ENCODE measurements around the gene UROS. TPM values are rescaled to one million over a fixed set of nuclear protein-coding genes. Genes with fewer than 3 reads are reported as not detected.

UROS gene
- total and polyA plus RNA-seq, 10 of the 15 experiments (the other 5 are each of a cell fraction or from before 2014, with no cell fraction given), result 4.3 to 112 (median 64.5) TPM

DNA sequence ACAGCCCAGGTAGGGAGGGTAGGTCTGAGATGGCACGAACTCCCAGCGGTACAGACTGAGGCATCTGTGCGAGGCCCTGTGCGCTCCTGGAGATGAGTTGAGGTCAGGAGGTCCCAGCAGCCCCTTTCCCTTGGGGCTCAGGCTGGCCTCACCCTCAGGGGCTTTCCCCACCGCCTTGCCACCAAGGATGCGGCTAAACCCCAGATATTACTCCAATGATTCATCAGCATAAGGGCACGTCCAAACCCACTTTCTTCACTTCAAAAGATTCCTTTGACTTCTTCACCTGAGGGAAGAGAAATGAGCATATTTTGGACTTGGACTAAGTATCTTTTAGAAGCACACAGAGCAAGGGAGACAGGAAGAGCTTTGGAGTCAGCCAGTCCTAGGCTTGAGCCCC lies 20.3 kb downstream of the UROS start:
- no peak for TF ChIP-seq HDAC2 (IDR thresholded peaks at IDR 0.05)
- TF ChIP-seq, protein P1, sequence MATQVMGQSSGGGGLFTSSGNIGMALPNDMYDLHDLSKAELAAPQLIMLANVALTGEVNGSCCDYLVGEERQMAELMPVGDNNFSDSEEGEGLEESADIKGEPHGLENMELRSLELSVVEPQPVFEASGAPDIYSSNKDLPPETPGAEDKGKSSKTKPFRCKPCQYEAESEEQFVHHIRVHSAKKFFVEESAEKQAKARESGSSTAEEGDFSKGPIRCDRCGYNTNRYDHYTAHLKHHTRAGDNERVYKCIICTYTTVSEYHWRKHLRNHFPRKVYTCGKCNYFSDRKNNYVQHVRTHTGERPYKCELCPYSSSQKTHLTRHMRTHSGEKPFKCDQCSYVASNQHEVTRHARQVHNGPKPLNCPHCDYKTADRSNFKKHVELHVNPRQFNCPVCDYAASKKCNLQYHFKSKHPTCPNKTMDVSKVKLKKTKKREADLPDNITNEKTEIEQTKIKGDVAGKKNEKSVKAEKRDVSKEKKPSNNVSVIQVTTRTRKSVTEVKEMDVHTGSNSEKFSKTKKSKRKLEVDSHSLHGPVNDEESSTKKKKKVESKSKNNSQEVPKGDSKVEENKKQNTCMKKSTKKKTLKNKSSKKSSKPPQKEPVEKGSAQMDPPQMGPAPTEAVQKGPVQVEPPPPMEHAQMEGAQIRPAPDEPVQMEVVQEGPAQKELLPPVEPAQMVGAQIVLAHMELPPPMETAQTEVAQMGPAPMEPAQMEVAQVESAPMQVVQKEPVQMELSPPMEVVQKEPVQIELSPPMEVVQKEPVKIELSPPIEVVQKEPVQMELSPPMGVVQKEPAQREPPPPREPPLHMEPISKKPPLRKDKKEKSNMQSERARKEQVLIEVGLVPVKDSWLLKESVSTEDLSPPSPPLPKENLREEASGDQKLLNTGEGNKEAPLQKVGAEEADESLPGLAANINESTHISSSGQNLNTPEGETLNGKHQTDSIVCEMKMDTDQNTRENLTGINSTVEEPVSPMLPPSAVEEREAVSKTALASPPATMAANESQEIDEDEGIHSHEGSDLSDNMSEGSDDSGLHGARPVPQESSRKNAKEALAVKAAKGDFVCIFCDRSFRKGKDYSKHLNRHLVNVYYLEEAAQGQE (IDR thresholded peaks at IDR 0.05; ENCODE audit: low read depth, low read length), result no peak
- TF ChIP-seq BMI1 (IDR thresholded peaks at IDR 0.05; ENCODE audit: borderline replicate concordance), result no peak
- TF ChIP-seq, protein P2, sequence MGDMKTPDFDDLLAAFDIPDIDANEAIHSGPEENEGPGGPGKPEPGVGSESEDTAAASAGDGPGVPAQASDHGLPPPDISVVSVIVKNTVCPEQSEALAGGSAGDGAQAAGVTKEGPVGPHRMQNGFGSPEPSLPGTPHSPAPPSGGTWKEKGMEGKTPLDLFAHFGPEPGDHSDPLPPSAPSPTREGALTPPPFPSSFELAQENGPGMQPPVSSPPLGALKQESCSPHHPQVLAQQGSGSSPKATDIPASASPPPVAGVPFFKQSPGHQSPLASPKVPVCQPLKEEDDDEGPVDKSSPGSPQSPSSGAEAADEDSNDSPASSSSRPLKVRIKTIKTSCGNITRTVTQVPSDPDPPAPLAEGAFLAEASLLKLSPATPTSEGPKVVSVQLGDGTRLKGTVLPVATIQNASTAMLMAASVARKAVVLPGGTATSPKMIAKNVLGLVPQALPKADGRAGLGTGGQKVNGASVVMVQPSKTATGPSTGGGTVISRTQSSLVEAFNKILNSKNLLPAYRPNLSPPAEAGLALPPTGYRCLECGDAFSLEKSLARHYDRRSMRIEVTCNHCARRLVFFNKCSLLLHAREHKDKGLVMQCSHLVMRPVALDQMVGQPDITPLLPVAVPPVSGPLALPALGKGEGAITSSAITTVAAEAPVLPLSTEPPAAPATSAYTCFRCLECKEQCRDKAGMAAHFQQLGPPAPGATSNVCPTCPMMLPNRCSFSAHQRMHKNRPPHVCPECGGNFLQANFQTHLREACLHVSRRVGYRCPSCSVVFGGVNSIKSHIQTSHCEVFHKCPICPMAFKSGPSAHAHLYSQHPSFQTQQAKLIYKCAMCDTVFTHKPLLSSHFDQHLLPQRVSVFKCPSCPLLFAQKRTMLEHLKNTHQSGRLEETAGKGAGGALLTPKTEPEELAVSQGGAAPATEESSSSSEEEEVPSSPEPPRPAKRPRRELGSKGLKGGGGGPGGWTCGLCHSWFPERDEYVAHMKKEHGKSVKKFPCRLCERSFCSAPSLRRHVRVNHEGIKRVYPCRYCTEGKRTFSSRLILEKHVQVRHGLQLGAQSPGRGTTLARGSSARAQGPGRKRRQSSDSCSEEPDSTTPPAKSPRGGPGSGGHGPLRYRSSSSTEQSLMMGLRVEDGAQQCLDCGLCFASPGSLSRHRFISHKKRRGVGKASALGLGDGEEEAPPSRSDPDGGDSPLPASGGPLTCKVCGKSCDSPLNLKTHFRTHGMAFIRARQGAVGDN (IDR thresholded peaks at IDR 0.05), result no peak
- TF ChIP-seq ZNF384 (IDR thresholded peaks at IDR 0.05; ENCODE audit: borderline replicate concordance, low read depth, low read length), result no peak
- TF ChIP-seq SIN3A (IDR thresholded peaks at IDR 0.05; ENCODE audit: low read depth, low read length), result no peak
- no peak for TF ChIP-seq PAX8 (IDR thresholded peaks at IDR 0.05)
- TF ChIP-seq, protein P3, sequence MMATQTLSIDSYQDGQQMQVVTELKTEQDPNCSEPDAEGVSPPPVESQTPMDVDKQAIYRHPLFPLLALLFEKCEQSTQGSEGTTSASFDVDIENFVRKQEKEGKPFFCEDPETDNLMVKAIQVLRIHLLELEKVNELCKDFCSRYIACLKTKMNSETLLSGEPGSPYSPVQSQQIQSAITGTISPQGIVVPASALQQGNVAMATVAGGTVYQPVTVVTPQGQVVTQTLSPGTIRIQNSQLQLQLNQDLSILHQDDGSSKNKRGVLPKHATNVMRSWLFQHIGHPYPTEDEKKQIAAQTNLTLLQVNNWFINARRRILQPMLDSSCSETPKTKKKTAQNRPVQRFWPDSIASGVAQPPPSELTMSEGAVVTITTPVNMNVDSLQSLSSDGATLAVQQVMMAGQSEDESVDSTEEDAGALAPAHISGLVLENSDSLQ (IDR thresholded peaks at IDR 0.05), result no peak
- TF ChIP-seq BRCA1 (IDR thresholded peaks at IDR 0.05; ENCODE audit: low read depth, low read length), result no peak
- TF ChIP-seq, protein P4, sequence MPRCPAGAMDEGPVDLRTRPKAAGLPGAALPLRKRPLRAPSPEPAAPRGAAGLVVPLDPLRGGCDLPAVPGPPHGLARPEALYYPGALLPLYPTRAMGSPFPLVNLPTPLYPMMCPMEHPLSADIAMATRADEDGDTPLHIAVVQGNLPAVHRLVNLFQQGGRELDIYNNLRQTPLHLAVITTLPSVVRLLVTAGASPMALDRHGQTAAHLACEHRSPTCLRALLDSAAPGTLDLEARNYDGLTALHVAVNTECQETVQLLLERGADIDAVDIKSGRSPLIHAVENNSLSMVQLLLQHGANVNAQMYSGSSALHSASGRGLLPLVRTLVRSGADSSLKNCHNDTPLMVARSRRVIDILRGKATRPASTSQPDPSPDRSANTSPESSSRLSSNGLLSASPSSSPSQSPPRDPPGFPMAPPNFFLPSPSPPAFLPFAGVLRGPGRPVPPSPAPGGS (IDR thresholded peaks at IDR 0.05; ENCODE audit: borderline replicate concordance, insufficient read depth, low read depth, low read length, poor library complexity, severe bottlenecking), result no peak
- no peak for TF ChIP-seq PBX3 (IDR thresholded peaks at IDR 0.05; ENCODE audit: insufficient replicate concordance, low read depth, low read length)
- TF ChIP-seq KAT2A (conservative IDR thresholded peaks at IDR 0.05; ENCODE audit: control insufficient read depth, low read depth, low read length), result no peak
- TF ChIP-seq RELA (IDR thresholded peaks at IDR 0.05; ENCODE audit: borderline replicate concordance, partially characterized antibody), result no peak
- WGBS (ENCODE audit: insufficient coverage, insufficient replicate concordance, low lambda C conversion rate, missing lambda C conversion rate), result 22% methylated on average over 7 of the region's 7 CpGs
- H3K4me1 ChIP-seq (ENCODE audit: control insufficient read depth, insufficient read depth, low read length), result no peaks in the 10 kb centered on the region
- in situ Hi-C loops (cut with MboI) (no loop called here), intact Hi-C loops (cut with micrococcal nuclease; ENCODE audit: unreplicated experiment) (no loop called here)
- H3K79me2 ChIP-seq (ENCODE audit: control insufficient read depth, insufficient read depth, low read length), result no peaks in the 10 kb centered on the region
- peaks cover 3 to 12% of the 10 kb centered on the region in 2 experiments for H3K36me3 ChIP-seq (ENCODE audit: control insufficient read depth in 2 of 2, insufficient read depth in 2 of 2, low read length in 1 of 2)
- BruUV-seq (replicated peaks), result no TSS peak
- no peaks in the 10 kb centered on the region for H3K9me3 ChIP-seq (replicated peaks; ENCODE audit: control insufficient read depth, insufficient read depth, low read length)
- no peaks in the 10 kb centered on the region for H3K27me3 ChIP-seq (replicated peaks in 1 of 2; ENCODE audit: control insufficient read depth in 2 of 2, insufficient read depth in 2 of 2, low read length in 1 of 2)
- no peak for DNase-seq (ENCODE audit: low read depth, low spot score)
- FAIRE-seq, result no peak
- H4K20me1 ChIP-seq (ENCODE audit: control insufficient read depth, insufficient read depth), result no peaks in the 10 kb centered on the region
- ATAC-seq, result peak; percentile 58
- no peak overlapping the region for H3K9ac ChIP-seq (ENCODE audit: control insufficient read depth, insufficient read depth, low read length)
- CTCF ChIA-PET, result no interaction called here
- H3K4me2 ChIP-seq (ENCODE audit: control insufficient read depth, insufficient read depth), result no peak overlapping the region
- RAD21 ChIA-PET (ENCODE audit: unreplicated experiment), result no interaction called here
- SMC1A ChIA-PET (ENCODE audit: uncharacterized antibody, unreplicated experiment), result no interaction called here
- H3K27ac ChIP-seq (ENCODE audit: control insufficient read depth, insufficient read depth), result no peak overlapping the region
- POLR2A ChIA-PET, result interaction anchor here (0.6 kb wide), 1 partner anchor 12 kb away, joined by 7 read pairs; no protein-coding TSS in a partner anchor
- H2AFZ ChIP-seq (ENCODE audit: control insufficient read depth, low read depth, low read length), result no peak overlapping the region
- no peak overlapping the region for H3K4me3 ChIP-seq

Data from GM12878 (cell line).